Stomach (tissue), 9 donors: ENCODE data around the gene YWHAB. TPM values are rescaled to one million over a fixed set of nuclear protein-coding genes. Genes with fewer than 3 reads are reported as not detected.

Experiments used
- DNase-seq, 2 donors: peaks; one replicate each; pipeline versions ENCODE4 v3.0.0 to v3.0.0-alpha.2; 2013 to 2019
- H3K27ac ChIP-seq, 5 donors: fragments of 200-600 bp in 4 of 5; sonication (generic) in 4 of 5; one replicate each; pipeline ENCODE4 v1.5.1; 2013 to 2019; ENCODE audit warnings: mild to moderate bottlenecking in 1 of 5, moderate library complexity in 1 of 5
- H3K27me3 ChIP-seq, 3 donors: fragments of 200-600 bp; sonication (generic); one replicate each; pipeline ENCODE4 v1.5.1; 2017 to 2019; ENCODE audit warnings: mixed run types in 1 of 3
- H3K36me3 ChIP-seq, 4 donors: fragments of 200-600 bp; sonication (generic); 1 replicate in 3 of 4; 2 replicates in 1 of 4; pipeline ENCODE4 v1.5.1; 2016 to 2019
- H3K4me1 ChIP-seq, 4 donors: fragments of 200-600 bp; sonication (generic); one replicate each; pipeline ENCODE4 v1.5.1; 2016 to 2019
- H3K4me3 ChIP-seq, 4 donors: fragments of 200-600 bp; sonication (generic) in 3 of 4; one replicate each; pipeline ENCODE4 v1.5.1; 2016 to 2019; ENCODE audit warnings: mild to moderate bottlenecking in 1 of 4
- H3K9me3 ChIP-seq, 4 donors: fragments of 200-600 bp; sonication (generic); one replicate each; pipeline ENCODE4 v1.5.1; 2016 to 2019
- CTCF ChIP-seq, 7 experiments: fragments of 450-650 bp in 4 of 7; fragments of 200-600 bp in 3 of 7; sonication (generic) in 3 of 7; IDR thresholded peaks; one replicate each; pipeline ENCODE4 v1.5.1; 2016 to 2019; ENCODE audit warnings: antibody characterized with exemption in 7 of 7, control low read depth in 2 of 7, mild to moderate bottlenecking in 1 of 7
- EP300 ChIP-seq: sonication (generic); formaldehyde crosslinking; IDR thresholded peaks from one replicate; pipeline ENCODE4 v1.6.1; 2017; ENCODE audit warnings: antibody characterized with exemption
- POLR2A ChIP-seq, 4 donors: fragments of 450-650 bp; IDR thresholded peaks; one replicate each; pipeline ENCODE4 v1.6.1; 2016; ENCODE audit warnings: antibody characterized with exemption in 4 of 4, control low read depth in 2 of 4, mild to moderate bottlenecking in 1 of 4, moderate library complexity in 1 of 4
- POLR2AphosphoS5 ChIP-seq, 3 donors: sonication (generic); formaldehyde crosslinking; IDR thresholded peaks; one replicate each; pipeline ENCODE4 v1.6.1; 2016; ENCODE audit warnings: antibody characterized with exemption in 3 of 3
- WGBS, 5 donors: extraction: QIAGEN DNeasy Blood & Tissue Kit in 3 of 5; methylation state at CpG; one replicate each; pipeline versions ENCODE4 v1.1.5 to v1.1.7; 2013 to 2018; 5-methylcytosine and 5-hydroxymethylcytosine counted together
- intact Hi-C: fragments of 100-400 bp; cut with DNase I; formaldehyde crosslinking; loops from one replicate; pipeline ENCODE4 v1.15.1; 2023; ENCODE audit warnings: low total_unique reads
- polyA plus RNA-seq, 3 donors: library from polyadenylated mRNA; stranded (reverse); fragments of 200-250 nt; gene quantifications; one replicate each; pipeline ENCODE4 v1.2.3, GENCODE V29; 2013
- total RNA-seq, 5 donors: library from RNA; depleted of rRNA; stranded (reverse); fragments of >200 nt; gene quantifications; one replicate each; pipeline versions ENCODE4 v1.1.0 to v1.2.3, GENCODE V29; 2014 to 2016
- donor health status: healthy with polysubstance abuse.
- donor health status: Bipolar disorder and iron deficiency.
- donor health status: healthy.

YWHAB gene
- total and polyA plus RNA-seq, 8 donors = 52.2 to 135 (median 93.1) TPM

GRCh38 chr20:44945261-44945660 lies 59.8 kb downstream of the YWHAB start:
- DNase-seq = no peak
- no peak overlapping the region for H3K27ac ChIP-seq
- H3K9me3 ChIP-seq = no peaks in the 10 kb centered on the region
- H3K4me1 ChIP-seq = no peaks in the 10 kb centered on the region
- no peak overlapping the region for H3K4me3 ChIP-seq
- peaks cover 57 to 100% (median 100%) of the 10 kb centered on the region in 4 donors for H3K36me3 ChIP-seq
- TF ChIP-seq CTCF (IDR thresholded peaks at IDR 0.05) (no peak), EP300 (no peak), POLR2A (IDR thresholded peaks at IDR 0.05) (no peak), POLR2AphosphoS5 (IDR thresholded peaks at IDR 0.05) (no peak)
- 86 to 94% (median 90%) methylated on average over 6 of the region's 6 CpGs for WGBS, 5 donors
- no peaks in the 10 kb centered on the region for H3K27me3 ChIP-seq
- intact Hi-C loops = no loop called here

GRCh38 chr20:44946271-44946852 lies 60.9 kb downstream of the YWHAB start:
- H3K4me1 ChIP-seq = no peaks in the 10 kb centered on the region
- no peak overlapping the region for H3K27ac ChIP-seq
- peaks cover 64 to 100% (median 100%) of the 10 kb centered on the region in 4 donors for H3K36me3 ChIP-seq
- no peak for DNase-seq
- no peaks in the 10 kb centered on the region for H3K27me3 ChIP-seq
- TF ChIP-seq POLR2AphosphoS5 (IDR thresholded peaks at IDR 0.05) = no peak
- TF ChIP-seq CTCF (IDR thresholded peaks at IDR 0.05) = no peak
- no peak for TF ChIP-seq POLR2A (IDR thresholded peaks at IDR 0.05)
- TF ChIP-seq EP300 = no peak
- no peaks in the 10 kb centered on the region for H3K9me3 ChIP-seq
- WGBS, 5 donors = 66 to 85% (median 70%) methylated on average over 2 of the region's 2 CpGs
- no peak overlapping the region for H3K4me3 ChIP-seq
- intact Hi-C loops = no loop called here

GRCh38 chr20:44948107-44948506 lies 62.6 kb downstream of the YWHAB start:
- H3K4me1 ChIP-seq = peaks cover 0 to 6% (median 0%) of the 10 kb centered on the region in 4 donors
- TF ChIP-seq POLR2AphosphoS5 (IDR thresholded peaks at IDR 0.05) (no peak), EP300 (no peak), POLR2A (IDR thresholded peaks at IDR 0.05) (no peak), CTCF (IDR thresholded peaks at IDR 0.05) (no peak)
- H3K9me3 ChIP-seq = no peaks in the 10 kb centered on the region
- H3K27me3 ChIP-seq = no peaks in the 10 kb centered on the region
- 92 to 99% (median 95%) methylated on average over 5 of the region's 5 CpGs for WGBS, 5 donors
- intact Hi-C loops = no loop called here
- no peak overlapping the region for H3K4me3 ChIP-seq
- H3K27ac ChIP-seq = no peak overlapping the region
- peaks cover 54 to 100% (median 99%) of the 10 kb centered on the region in 4 donors for H3K36me3 ChIP-seq
- no peak for DNase-seq

- intact Hi-C loops = no loop called here
- Histone ChIP-seq H3K27me3 (no peaks in the 10 kb centered on the region), H3K4me3 (no peak overlapping the region), H3K4me1 (peaks cover 0 to 9% (median 0%) of the 10 kb centered on the region in 4 donors), H3K36me3 (peaks cover 50 to 100% (median 99%) of the 10 kb centered on the region in 4 donors), H3K9me3 (no peaks in the 10 kb centered on the region), H3K27ac (no peak overlapping the region)
- DNase-seq = no peak
- WGBS, 5 donors = 70 to 90% (median 89%) methylated on average over 2 of the region's 2 CpGs
- no peak for TF ChIP-seq POLR2A (IDR thresholded peaks at IDR 0.05)
- no peak for TF ChIP-seq POLR2AphosphoS5 (IDR thresholded peaks at IDR 0.05)
- TF ChIP-seq CTCF (IDR thresholded peaks at IDR 0.05) = no peak
- TF ChIP-seq EP300 = no peak
Measured at GRCh38 chr20:44948513-44948912, 63.0 kb downstream of the YWHAB start.
